MM.1S (cell line): Measurements from ENCODE around the gene MSLN.

Experiments used
- EZH2 ChIP-seq: fragments of 300-600 bp; sonication (generic); optimal IDR thresholded peaks from 2 replicates; pipeline ENCODE3; 2017; ENCODE audit warnings: low read depth, mild to moderate bottlenecking, antibody characterized with exemption, low read length, mixed read lengths
- TF ChIP-seq, protein P1 (sequence below): fragments of 300-600 bp; sonication (generic); IDR thresholded peaks from 2 replicates; pipeline ENCODE4 v1.5.1; 2016; ENCODE audit warnings: antibody characterized with exemption, low read length, mixed read lengths

GRCh38 chr16:792221-792995, 31.9 kb downstream of the MSLN start:
- TF ChIP-seq, protein P1, sequence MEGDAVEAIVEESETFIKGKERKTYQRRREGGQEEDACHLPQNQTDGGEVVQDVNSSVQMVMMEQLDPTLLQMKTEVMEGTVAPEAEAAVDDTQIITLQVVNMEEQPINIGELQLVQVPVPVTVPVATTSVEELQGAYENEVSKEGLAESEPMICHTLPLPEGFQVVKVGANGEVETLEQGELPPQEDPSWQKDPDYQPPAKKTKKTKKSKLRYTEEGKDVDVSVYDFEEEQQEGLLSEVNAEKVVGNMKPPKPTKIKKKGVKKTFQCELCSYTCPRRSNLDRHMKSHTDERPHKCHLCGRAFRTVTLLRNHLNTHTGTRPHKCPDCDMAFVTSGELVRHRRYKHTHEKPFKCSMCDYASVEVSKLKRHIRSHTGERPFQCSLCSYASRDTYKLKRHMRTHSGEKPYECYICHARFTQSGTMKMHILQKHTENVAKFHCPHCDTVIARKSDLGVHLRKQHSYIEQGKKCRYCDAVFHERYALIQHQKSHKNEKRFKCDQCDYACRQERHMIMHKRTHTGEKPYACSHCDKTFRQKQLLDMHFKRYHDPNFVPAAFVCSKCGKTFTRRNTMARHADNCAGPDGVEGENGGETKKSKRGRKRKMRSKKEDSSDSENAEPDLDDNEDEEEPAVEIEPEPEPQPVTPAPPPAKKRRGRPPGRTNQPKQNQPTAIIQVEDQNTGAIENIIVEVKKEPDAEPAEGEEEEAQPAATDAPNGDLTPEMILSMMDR, result no peak
- TF ChIP-seq EZH2, result no peak
